ENCODE results near the gene PANX2.
A peak's percentile ranks its signal among the peaks of the same experiment; 100 is the strongest.

The PANX2 gene

DNA sequence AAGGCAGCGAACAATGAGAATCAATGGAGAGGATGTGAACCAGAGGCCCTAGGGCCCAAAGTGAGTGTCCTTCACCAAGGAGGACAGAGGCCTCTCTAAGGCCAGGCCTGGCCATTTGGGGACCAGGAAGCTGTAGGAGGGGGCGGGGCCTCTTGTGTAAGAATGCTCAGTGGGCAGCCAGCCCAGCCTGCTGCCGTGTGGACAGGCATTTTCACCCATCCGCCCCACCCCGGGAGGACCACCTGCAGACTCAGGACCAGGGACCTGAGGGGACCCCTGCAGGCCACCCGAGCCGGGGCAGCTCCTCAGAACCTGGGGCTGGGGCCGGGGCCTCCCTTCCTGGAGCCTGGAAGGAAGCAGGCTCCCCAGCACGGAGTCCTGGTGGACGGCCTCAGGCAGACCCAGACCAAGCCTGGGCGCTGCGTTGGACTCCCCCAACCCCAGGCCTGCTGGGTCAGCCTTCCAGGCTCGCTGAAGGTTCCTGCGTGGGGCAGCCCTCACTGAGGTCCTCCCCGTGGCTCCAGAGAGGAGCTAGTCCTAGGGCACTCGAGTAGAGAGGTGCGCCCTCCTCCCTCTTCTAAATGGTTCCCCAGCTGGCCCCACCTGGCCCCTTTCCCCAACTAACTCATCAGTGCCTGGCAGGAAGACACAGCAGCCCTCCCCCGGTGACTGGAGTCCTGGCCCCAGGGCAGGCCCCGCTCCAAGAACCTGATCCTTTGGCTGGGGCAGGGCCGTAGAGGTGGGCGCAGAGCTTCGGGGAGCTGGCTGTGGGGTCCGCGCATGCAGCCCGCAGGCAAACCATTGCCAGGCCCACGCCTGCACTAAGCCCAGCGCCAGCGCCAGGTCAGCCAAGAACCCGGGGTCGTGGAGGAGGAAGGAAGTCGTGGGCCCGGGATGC lies 13.7 kb downstream of the PANX2 start:
- no peak for DNase-seq

GRCh38 chr22:50184902-50185374 lies 14.4 kb downstream of the PANX2 start:
- DNase-seq, result no peak

DNA sequence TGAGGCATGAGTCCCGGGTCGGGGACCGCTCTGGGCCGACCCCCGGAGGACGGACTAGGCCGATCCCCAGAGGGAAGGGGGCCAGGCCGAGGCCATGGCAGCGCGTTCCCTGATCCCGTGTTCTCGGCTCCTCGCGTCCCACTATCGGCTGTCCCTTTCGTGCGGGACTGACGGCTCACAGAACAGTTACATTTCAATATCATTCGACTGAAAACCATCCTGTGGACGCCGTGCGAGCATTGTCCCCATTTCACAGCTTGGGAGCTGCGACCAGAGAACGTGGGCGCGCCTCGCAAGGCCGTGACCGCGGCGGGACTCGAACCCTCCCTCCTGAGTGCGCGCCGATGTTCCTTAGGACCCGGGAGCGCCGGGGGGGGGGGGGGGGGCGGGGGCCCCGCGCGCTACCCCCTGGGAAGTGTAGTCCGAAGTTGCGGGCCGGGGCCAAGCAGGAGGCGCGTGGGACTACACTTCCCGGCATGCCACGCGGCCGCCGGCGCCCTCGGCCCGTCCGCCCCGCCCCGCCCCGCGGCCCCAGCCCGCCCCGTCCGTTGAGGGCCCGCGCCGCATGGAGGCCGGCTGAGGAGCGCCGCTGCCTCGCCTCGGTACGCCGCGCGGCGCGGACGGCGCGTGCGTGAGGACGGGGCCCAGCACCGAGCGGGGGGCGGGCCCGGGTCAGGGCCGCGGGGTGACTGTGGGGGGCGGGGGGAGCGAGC lies 15.0 kb downstream of the PANX2 start, which contains the start of gene TRABD:
TRABD (plus strand) TSS at position 539 of the 713 bp plus-strand sequence. CDS start 7,148 bp downstream, outside the sequence.
- DNase-seq, result peak; percentile 78 to 80

DNA sequence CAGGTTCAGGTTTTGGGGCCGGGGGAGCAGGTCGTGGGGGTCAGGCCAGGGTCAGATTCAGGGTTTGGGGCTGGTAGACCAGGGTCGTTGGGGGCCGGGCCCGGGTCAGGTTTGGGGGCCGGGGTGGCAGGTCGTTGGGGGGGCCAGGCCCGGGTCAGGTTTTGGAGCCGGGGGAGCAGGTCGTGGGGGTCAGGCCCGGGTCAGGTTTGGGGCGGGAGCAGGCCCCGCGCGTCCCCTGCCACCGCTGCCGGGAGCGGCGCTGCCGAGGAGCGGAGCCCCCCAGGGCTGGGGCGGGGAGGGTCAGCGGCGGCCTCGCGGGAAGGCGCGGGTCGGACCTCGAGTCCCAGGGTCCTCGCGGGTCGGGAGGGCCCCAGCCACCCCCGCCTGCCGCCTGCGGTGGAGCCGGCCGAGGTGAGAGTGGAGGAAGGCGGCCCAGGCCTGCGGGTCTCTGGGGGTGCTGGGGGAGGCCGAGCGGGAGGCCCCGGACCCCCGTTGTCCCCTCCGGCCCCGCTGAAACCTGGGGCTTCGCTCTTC lies 15.7 kb downstream of the PANX2 start:
- DNase-seq, result no peak

DNA sequence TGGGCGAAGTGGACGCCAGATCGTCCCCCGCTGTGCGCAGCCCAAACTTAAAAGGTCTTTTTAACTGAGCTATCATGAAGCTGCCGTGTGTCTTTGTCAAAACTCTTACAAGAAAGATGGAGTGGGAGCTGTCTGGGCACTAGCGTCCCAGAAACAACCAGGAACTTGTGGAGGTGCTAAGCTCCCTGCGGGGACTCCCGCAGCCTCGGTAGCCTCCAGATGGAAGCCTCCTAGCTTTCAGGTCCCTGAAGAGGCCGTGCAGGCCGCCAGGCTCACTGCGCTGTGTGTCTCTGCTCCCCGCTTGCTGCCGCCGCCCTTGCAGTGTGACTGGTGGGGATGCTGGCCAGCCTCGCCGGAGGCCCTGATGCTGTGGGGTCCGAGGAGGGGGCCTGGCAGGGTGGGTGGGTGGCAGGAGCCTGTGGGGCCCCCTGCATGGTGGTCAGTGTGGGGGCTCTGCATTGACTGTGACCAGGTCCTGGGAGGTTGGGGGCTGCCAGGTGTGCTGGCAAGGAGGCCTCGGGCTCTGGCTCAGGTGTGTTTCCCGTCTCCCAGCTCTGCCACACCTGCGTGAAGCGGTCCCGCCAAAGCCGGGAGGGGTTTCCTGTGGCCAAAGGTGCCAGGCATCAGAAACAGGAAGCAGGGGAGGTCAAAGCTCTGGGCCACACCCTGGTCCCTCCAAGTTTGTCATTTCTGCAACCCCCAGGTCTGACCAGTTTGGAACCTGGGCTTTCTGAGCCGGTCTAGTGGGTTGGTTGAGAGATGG lies 16.4 kb downstream of the PANX2 start:
- no peak for DNase-seq

DNA sequence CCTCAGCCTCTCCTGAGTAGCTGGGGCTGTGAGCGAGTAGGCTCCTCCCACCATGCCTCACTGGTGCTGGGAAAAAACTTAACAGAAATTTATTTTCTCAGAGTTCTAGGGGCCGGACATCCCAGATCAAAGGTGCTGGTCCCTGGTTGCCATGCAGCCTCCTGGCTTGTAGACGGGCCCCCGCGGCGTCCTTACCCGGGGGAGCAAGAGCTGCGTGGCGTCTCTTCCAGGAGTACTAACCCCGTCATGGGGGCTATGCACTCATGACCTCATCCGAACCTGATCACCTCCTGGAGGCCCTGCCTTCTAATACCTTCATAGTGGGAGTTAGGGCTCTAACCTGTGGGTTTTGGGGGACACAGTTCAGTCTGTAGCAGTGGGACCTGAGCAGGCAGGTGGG lies 17.8 kb downstream of the PANX2 start:
- no peak for DNase-seq

DNA sequence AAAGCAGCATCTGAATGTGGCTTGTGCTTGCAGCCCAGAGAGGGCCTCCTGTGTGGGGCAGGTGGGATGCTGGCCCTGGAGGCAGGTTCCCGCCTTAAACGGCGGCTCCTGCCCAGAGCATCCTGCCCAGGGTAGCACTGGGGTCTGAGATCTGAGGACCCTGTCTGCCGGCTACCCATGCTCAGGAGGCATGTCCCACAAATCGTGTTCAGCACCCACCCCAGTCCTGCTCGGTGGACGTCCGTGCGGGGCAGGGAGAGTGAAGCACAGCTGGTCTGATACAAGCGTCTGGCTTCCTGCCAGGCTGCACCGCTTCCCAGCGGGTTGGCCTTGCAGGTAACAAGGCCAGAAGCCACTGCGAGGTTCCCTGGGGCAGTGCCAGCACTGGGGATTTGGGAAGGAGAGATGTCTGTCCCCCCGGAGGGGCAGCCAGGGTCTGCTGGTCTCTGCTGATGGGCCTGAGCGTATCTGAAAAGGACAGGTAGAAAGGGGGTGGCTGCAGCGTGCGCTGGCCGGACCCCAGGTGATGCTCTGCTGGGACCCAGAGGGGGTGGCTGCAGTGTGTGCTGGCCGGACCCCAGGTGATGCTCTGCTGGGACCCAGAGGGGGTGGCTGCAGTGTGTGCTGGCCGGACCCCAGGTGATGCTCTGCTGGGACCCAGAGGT lies 18.8 kb downstream of the PANX2 start:
- DNase-seq, result no peak

DNA sequence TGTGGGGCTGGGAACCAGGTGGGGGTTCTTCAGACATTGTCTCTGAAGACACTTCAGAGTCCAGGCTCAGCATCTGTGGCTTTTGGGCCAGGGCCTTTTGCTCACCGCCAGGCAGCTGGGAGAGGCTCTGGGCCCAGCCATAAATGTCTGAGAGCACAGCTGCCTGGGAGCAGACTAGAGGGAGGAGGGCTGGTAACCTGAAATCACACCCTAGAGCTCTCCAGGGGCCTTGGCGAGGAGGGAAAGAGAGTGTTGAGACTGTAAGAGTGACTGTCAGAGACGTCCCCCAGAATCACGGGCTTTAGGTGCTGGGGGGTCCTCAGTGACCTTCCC lies 19.3 kb downstream of the PANX2 start:
- no peak for DNase-seq

DNA sequence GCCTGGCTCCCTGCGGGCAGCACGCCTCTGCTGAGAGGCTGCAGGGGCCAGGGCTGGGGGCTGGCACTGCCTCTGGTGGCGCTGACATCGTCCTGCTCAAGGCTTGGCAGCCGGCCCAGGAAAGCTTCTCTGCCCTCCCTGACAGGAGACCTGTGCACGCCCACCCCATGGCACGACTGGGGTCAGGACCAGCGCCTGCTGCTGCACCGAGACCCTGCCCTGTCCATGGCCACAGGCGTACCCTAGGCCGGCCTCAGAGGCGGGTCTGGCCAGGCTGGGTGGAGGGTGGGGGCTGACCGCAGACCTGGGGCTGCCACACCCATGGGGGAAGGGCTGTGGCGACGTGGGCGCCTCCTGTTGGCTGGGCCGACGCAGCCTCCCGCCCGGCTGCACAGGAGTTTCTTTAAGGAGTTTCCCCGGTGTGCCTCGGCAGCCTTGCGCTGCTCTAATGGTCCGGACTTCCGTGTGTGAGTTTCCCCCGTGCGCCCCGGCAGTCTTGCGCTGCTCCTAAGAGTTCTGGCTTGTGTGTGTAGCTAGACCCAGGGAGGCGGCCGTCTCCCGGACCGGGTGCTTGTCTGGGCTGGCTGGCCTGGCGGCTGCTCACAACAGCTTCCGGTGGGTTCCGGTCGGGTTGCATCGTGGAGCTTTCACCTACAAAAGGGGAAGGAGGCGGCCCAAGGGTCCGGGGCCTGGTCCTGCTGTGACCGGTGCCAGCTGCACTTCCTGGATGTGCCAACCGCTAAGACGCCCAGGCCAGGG lies 19.8 kb downstream of the PANX2 start:
- DNase-seq, result peak; percentile 80 to 83

DNA sequence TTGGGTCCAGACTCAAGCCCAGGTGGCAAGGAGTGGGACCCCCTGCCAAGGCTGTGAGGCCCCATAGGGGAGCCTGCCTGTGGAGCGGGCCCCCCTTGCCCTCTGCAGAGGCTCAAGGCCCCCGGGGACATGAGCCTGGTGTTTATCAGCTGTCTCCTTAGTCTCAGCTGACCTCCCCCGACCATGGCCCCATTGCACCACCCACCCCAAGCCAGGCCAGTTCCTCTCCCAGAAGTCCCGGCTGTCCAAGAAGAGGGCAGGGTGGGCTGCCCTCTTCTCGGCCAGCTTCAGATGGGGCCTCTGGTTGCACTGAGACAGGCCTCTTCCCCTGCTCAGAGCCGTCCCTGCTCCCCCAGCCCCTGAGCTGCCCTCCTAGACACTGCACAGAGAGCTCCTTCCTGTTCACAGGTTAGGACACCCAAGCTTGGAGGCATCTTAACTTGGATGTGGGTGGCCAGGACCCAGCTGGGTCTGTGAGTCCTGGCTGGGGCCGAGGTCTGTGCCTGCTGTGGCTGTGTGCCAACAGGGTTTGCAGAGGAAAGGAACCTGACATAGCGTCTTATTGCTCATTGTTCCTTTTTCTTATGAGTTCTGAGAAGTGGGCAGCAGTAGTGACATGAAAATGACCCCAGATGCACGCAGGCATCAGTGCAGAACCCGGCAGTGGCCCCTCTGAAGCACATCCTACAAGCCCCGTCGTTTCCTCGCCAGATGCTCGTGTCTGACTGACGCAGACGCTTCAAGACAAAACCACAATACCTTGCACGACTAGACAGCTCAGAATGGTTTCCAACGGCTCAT lies 20.6 kb downstream of the PANX2 start:
- DNase-seq, result peak; percentile 96 to 98

DNA sequence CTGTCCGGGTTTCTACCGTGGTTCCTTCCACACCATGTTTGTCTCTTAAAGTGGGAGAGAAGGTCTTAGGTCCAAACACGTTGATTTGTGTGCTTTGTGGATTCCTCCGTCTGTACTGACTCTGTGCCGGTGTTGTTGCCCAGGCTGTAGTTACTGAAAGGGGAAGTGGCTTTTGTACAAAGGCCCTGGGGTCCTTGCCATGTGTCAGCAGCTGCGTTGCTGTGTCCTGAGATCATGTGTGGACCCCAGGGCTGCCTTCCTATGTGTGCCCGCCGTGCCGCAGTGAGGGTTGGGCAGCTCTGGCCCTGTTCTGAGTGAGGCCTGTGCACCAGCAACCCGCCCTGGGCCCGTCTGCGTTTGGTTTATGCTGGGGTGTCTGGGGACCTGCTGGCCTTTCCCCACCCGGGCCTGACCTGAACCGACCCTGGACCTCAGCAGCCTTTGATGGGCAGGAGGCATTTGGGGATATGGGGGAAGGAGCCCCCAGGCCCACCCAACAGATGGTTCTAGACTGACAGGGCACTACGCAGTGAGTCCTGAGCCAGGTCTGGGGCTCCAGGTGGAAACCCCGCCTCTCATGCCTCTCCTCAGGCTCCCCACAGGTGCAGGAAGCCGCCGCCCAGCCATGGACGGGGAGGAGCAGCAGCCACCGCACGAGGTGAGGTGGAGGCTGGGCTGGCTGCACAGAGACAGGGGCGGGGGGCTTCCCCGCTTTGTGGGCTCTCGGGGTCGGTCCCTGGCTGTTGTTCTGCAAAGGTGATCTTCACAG lies 22.1 kb downstream of the PANX2 start:
- DNase-seq, result peak; percentile 59 to 64

DNA sequence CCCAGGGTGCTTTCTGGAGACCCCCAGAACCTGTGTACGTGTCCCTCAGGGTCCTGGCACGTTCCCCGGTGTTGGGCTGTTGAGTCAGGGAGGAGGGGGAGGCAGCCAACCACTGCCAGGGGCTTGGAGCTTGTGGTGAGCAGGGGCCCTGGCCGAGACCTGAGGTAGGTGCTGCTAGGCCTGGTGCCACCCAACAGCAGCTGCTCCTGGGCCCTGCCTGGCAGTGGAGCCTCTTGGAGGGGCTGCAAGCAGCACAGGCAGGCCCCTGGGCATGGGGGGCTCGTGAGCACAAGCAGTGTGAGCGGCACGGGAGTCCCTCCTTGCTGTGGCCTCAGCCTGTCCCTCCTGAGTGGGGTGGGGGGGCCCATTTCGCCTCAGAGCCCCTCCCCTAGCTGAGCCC lies 23.1 kb downstream of the PANX2 start:
- DNase-seq, result no peak

DNA sequence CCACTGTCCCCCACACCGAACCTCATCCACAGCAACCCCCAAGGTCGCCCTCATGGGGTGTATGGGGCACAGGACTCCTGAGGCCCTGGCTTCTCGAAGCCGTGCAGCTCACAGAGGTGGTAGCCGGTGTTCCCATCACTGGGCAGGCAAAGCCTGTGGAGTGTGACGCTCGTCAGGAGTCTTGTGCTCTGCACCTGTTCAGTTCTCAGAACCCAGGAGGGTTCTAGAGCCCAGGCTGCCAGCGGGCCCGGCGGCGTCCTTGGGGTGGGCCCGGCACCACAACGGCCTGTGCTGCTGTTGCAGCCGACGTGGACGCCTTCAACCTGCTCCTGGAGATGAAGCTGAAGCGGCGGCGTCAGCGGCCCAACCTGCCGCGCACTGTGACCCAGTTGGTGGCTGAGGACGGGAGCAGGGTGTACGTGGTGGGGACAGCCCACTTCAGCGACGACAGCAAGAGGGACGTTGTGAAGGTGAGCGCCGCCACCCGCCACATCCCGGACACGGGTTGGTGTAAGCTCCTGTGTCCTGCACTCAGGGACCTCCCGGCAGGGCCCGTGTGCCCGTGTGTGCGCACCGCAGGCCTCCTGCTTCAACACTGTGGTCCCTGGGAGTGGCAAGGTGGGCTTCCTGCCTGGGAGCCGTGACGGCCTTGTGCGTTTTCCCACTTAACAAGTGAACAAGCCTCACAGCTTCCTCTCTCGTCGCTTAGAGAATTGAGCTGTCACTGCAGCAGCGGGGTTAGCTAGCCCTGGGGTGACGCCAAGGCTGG lies 23.7 kb downstream of the PANX2 start:
- DNase-seq, result no peak

- DNase-seq, result no peak
Measured at GRCh38 chr22:50196256-50196655, 25.7 kb downstream of the PANX2 start.

- no peak for DNase-seq
Measured at GRCh38 chr22:50197000-50197800, 26.7 kb downstream of the PANX2 start.

DNA sequence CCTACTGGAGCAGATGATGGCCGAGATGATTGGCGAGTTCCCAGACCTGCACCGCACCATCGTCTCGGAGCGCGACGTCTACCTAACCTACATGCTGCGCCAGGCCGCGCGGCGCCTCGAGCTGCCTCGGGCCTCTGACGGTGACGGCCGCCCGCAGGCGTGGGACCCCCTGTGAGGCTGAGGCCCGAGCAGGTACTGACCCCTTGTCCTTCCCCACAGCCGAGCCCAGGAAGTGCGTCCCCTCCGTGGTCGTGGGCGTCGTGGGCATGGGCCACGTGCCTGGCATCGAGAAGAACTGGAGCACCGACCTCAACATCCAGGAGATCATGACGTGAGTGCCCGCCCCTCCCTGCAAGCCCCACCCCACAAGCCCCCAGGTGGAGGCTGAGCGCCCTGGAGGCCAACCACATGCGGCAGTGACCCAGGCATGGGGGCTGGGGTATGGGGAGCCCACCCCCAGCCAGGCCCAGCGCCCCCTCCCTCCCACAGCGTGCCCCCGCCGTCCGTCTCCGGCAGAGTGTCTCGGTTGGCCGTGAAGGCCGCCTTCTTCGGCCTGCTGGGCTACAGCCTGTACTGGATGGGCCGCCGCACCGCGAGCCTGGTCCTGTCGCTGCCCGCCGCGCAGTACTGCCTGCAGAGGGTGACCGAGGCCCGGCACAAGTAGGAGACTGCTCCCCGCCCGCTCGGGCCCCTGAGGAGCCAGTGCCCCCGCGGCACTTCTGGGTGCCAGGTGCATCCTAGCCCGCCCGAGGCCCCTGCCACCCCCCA lies 27.5 kb downstream of the PANX2 start:
- no peak for DNase-seq

DNA sequence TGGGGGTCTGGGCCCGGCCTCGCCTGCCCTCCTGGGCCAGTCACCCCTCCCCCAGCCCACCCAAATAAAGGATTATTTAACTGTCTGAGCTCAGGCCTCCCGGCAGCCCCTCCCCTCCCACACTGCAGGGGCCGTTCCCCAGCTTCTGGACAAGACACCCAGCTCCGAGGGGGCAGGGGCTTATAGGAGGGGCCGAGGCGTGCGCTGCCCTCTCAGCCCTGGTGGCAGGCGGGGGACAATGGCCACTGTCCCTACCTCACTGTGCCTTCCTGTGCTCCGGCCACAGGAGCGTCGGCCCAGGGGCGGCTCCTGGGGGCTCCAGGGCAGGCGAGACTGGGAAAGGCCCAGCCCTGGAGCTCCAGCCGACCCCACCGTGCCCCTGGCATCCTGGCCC lies 28.1 kb downstream of the PANX2 start:
- DNase-seq, result no peak
